HUDEP-2 (cell line): ENCODE measurements around the gene DAZL.

Experiments
- DNase-seq, 76 experiments: peaks; one replicate each; lab custom pipeline; 2025; ENCODE audit not compliant: unreplicated experiment in 76 of 76; lab: John Stamatoyannopoulos, UW

Gene DAZL

DNA sequence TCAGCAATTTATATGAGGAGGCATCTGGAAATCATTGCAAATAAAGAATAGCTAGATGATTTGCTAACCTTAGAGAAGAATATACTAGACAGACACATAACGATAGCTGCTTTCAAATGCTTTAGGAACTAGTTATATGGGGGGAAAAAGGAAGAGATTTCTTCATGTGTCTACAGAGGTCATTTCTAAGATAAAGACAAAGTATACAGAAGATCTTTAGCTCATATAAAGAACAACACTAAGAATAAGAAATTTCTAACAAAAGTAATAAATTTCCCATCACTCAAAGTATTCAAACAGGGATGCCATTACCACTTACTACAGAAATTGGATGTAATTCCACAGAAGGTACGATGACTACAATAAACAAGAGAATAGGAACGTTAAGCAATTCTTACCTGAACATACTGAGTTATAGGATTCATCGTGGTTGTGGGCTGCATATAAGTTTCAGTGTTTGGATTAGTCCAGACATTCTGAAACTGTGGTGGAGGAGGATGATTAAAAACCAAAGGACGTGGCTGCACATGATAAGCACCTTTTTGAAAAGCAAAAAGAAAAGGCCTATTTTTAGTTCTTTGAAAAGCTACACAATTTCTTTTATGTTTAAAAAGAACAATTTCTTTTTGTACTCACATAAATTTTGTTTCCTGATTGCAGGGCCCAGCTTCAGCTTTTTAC is 8.7 kb downstream of the DAZL start:
- DNase-seq, result no peak

DNA sequence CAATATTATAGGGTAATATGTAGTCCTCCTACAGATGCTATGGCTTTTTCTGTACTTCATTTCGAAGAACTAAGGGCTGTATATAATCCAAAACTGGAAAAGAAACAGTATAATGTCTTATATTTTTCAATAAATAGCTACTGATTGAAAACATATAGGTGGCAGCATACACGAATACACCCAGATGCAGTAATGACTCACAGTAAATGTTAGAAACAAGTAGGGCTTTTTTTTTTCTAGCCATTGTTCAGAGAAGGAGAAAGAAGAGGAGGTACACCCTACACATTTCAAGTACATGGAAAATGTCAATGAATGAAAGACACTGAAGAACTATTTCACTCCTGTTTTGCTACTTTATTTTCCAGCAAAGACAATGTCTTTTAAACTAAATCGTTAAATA is 9.4 kb downstream of the DAZL start:
- no peak for DNase-seq

DNA sequence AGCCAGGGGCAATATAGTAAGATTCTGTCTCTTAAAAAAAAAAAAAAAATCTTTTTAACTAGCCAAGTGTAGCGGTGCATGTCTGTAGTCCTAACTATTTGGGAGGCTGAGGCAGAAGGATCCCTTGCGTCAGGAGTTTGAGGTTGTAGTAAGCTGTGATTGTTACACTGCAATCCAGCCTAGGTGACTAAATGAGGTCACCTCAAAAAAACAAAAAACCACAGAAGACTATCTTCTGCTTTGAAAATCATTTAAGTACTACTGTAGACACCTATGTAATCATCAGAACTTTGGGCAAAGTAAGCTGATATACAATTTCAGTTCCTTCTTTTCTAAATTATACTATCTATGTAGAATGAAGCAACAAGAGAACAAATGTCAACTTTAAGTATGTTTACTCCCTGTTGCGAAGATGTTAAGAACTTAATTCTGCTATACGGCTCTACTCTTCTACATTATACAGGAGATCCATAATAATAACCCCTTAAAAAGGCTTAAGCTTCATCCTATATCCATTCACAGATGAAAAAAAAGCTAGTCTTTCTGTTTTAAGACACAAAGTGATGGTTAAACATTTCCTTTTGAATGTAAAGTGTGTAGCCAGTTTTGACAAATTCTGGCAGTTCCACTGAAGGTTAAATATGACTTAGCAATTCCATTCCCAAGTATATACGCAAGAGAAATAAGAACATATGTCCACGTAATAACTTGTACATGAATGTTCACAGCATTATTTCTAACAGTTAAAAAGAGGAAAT is 15.2 kb downstream of the DAZL start:
- DNase-seq, result no peak

DNA sequence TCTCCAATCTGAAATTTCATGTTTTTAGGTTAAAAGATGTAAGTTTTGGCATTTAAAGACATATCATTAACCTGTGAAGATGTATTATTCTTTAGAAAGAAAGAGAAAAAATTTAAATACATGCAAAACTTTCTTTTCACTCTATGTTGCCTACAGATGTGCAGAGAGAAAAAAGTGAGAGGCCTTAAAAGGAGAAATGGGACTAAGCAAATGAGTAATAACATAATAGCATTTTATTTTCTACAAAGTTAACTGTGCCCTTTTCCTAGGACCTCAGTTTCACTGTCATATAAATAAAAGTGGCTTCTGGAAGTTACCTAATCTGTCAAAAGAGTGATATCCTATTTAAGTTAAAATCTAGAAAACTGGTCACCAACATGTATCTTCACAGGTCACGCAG is 16.1 kb downstream of the DAZL start:
- no peak for DNase-seq

DNA sequence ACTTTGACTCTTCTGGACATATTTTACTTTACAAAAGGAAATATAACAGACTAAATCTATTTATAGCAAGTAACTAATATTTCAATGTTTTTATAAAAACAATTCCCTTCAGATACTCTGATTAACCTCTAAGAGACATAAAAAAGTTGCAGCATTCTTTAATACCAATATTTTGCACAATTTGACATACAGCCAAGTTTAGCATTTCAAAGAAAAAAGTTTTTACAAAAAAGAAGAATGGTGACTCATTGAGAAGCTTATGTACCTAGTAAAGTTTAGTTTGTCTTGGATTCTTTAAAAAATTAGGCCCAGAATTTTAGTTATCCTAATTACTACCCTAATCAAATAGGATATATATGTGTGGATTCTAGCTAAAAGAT is 17.6 kb downstream of the DAZL start:
- DNase-seq, result no peak

DNA sequence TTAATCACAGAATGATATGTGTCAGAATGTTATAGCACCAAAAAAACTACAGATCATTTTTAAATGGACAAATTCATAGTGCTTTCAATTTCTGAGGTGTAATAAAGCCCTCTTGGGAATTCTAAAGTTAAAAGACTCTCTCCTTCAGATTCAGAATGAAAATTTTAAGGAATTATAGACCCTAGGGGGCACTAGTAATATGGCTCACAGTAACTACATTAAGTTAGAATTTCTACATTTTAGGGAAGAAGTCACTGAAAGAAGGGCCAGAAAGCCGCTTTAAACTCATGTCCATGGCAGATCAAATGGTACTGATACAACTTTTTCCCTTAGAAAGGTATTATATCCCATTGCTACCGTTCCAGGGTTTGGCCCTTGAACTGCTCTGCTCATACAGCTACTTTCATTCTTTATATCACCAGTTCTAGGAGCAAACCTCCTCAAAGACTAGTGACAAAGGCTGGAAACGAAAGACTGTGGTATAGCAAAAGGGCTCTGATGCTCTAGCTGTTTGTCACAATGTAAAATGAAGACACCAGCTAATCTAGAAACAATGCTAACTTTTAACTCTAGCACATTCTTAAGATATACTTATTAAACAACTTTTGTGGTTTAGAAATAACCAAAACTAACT is 18.1 kb downstream of the DAZL start:
- DNase-seq, result no peak

DNA sequence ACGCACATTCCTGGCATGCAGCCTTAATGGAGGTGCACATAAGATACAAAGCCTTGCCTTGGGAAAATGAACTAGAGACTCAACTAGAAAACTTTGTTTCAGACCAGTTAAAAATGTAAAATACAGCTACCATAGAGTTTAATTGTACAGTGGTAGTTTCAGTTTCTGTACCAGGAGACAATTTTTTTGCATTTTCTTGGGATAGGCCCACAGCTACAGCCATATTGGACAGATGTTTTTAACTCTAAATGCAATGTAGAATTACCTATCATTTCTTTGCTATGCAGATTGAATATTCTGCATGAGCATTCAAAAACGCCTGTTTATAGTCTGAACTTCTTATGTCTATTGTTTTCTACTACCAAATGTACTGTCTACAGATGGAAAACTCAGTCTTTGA is 20.3 kb downstream of the DAZL start:
- no peak for DNase-seq

DNA sequence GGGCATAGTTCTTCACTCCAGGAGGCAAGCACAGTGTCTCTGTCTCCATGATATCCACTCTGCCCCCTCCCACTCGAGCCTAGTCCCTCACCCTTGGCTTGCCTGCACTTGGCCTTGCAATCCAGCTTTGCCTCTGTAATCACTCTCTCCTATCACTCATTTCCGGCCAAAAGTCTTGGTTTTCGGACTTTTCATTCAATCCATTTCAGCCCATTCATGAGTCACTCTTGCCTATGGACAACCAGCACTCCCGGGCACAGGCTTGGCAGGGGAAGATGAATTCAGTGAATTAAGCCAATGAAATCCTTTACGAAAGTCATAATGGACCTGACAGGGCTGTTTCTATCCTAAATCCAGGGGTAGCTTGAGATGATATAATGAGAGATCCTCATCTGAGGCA is 21.7 kb downstream of the DAZL start:
- DNase-seq, result no peak

DNA sequence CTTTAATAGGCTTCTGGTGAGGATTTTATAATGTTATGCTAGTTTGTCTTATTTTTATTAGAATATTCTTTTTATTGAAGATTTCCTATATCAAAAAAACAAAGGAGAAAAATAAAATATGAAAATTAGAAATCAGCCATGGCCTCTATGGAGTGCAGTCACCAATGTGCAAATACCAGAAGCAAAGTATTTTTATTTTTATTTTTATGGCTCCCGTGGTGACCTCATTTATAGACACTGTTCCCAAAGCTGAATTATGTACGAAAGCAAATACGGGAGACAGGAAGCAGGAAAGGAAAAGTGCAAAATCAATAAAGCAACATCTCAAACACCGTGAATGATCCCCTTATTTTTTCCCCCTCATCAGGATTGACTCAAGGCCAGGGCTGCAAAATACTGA is 35.1 kb downstream of the DAZL start:
- no peak for DNase-seq

DNA sequence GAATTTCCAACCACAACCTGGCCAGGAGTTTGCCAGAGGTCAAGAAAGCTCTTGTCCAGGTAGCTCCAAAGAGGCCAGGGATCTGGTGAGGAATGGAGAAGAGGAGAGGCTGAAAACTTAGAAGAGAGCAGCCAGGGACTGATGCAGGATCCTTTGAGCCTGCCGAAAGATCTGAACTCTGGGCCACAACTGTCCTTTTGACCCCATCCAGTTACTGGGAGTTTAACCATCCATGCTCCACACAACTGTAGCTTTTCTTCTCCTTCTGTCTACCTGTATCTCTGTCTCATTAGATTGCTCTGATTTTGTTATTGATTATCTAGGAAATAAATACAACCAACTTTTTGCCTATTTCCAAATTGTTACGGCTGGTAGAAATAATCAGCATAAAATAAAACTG is 36.7 kb downstream of the DAZL start:
- DNase-seq, result no peak

DNA sequence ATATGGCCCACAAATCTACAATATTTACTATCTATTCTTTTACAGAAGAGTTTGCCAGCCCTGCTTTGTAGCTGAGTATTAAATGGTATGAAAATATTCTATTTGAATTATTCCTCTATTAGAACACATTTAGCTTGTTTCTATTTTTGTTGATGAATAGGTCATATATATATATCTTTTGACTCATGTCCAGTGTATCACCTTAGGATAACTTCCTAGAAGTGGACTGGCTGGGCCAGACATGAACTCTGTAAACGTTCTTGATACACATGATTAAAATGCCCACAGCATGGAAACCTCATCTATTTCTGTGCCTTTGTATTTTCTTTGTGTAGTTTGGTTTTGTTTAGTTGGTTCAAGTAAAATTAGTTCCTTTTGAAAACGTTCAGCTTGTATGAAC is 37.1 kb downstream of the DAZL start:
- DNase-seq, result no peak

DNA sequence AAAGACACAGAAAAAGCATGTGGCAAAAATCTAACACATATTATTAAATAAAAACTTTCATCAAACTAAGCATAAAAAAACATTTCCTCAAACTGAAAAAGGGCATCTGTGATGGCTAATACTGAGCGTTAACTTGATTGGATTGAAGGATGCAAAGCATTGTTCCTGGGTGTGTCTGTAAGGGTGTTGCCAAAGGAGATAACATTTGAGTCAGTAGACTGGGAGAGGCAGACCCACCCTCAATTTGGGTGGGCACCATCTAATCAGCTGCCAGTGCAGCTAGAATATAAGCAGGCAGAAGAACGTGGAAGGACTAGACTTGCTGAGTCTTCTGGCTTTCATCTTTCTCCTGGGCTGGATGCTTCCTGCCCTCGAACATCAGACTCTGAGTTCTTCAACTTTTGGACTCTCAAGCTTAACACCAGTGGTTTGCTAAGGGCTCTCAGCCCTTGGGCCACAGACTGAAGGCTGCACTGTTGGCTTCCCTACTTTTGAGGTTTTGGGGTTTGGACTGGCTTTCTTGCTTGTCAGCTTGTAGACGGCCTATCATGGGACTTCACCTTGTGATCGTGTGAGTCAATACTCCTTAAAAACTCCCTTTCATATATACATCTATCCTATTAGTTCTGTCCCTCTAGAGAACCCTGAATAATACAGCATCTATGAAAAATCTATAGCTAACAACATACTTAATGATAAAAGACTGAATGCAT is 45.4 kb downstream of the DAZL start:
- DNase-seq, result peak in 19 of 76 experiments; percentile 1 to 42 (median 10)

DNA sequence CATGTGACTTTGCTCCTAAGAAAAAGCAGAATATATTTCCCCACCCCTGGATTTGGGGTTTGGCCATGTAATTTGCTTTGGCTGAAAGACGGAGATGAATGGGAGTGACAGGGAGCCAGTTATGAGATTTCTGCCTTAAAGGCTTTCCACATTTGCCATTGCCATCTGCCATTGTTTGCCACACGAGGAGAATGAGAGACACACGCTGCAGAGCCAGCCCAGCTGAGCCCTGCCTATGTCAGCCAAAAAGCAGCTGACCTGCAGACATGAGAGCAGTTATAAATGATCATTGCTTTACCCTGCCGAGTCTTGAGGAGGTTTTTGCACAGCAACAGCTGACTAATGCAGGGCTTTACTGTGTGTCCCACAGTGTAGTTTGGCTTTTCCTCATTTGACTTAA is 51.1 kb downstream of the DAZL start:
- no peak for DNase-seq

DNA sequence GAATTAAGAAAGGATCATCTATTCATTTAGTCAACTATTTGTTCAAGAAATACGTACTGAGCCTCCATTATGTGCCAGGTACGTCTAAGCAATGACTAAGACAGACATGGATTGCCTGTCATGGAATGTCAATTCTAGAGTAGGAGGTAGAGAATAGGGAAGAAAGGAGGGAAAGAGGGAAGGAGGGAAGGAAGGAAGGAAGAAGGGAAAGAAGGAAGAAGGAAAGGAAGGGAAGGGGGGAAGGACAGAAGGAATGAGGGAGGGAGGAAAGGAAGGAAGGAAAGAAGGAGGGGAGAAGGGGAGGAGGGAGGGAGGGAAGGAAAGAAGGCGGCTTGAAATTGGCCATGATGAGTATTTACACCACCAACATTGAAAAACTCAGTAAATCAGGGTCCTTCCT is 52.5 kb downstream of the DAZL start:
- DNase-seq, result no peak

DNA sequence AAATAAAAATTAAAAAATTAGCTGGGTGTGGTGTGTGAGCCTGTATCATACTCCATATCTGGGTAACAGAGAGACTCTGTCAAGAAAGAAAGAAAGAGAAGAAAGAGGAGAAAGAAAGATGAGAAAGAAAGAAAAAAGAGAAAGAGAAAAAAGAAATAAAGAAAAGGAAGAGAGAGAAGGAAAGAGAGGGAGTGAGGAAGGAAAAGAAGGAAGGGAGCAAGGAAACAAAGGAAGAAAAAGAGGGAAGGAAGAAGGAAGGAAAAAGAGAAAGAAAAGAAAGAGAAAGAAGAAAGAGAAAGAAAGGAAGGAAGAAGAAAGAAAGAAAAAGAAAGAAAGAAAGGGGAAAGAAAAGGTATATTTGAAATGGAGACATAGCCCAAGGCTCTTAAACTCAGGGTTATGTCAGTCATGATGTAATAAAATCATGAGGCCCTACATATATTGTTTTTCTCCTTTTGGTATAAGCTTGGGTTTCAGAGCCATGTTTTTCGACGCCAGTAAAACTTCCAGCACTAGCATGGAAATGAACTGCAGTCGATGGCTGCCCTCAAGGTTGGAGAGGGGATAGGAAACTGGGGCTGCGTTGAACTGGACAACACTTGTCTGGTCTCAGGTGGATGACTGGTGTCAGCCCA is 53.8 kb downstream of the DAZL start:
- DNase-seq, result no peak

DNA sequence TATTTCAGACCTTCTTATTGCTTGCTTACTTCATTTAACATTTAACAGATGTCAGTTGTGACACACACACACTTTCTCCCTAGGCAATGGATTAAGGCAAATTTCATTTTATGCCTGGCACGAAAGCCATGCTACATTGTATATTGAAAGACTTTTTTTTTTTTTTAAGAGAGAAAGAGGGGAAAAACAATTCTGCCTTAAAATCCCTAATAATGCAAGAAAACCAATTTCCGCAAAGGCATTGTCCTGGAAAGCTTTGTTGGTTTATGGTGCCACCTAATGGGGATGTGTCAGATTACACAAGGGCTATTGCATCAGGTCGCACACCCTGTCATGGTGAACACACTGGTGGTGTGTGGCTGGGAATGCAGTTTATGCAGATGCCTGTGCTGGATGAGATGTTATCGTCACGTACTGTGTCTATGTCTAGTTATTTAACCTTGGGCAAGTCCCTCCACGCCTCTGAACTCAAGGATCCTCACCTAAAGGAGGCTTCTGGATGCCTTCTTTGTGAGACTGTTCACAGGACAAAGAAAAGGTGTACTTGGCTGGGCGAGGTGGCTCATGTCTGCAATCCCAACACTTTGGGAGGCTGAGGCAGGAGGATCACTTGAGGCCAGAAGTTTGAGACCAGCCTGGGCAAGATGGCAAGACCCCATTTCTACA is 54.4 kb downstream of the DAZL start:
- DNase-seq, result peak in 72 of 76 experiments; percentile 10 to 85 (median 62)

DNA sequence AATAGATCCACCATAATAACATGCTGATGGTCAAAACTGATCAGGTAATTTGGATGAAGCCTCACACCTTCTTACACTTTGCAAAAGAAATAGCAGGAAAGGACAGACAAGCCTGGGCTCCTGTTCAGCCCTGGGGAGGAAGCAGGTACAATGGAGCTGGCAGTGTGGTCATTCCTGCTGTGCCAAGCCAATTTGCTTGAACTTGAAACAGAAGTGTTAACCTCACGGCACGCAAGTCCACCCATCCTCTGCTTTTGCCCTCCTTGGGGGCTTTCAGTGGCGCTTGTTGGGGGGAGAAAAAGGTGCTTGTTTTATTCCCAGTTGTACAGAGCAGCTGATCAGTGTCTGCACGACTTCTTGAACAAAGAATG is 54.9 kb downstream of the DAZL start:
- DNase-seq, result peak in 1 of 76 experiments; percentile 8

DNA sequence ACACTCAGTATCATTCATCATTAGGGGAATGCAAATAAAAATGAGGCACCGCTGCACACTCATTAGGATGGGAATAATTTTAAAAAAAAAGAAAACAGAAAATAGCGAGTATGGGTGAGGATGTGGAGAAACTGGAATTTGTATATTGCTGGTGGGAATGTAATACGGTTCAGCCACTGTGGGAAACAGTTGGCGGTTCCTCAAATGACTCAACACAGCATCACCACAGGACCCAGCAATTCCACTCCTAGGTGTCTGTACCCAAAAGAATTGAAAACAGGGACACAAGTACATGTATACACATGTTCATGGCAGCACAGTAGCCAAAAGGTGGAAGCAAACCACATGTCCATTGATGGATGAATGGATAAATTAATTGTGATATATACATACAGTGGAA is 56.5 kb downstream of the DAZL start:
- DNase-seq, result no peak

DNA sequence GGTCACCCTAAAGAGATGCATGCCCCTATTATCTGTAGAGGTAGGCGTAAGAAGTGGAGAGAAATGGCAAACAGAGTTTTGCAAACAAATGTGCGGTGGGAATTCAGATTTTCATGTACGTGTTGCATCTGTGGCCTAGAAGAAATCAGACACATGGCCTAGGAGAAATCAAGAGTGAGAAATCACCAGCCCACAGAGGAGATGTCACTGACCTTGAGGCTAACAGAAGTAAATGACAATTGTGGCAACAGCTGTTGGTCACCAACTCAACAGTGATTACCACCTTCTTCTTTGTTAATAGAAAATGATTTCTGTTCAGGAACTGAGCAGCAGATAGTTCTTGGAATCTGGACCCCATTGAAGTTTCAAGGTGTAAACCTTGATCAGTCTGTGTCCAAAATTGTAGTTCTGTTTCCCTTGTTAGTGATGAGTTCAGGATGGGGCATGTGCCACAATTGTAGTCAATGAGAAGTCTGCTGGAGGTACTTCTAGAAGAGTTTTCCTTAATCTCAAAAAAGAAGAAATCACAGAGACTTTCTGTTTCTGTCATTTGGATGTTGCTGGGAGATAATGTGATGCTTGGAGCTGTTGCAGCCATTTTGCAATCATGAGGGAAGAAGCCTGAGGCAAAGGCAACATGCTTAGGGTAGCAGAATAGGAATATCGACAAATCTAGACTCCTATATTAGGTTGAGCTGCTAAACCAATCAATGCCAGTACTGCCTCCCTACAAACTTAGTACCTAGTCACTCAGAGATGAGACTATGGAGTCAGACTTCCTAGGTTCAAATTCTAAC is 57.5 kb downstream of the DAZL start:
- no peak for DNase-seq
